H1 (cell line): Measurements from ENCODE around the gene ETS1. TPM values are rescaled to one million over a fixed set of nuclear protein-coding genes. Genes with fewer than 3 reads are reported as not detected.
A peak's percentile ranks its signal among the peaks of the same experiment; 100 is the strongest.

Experiments
- ASH2L ChIP-seq: fragments of 200-600, 300-600 bp; sonication (generic); IDR thresholded peaks from one replicate; pipeline ENCODE4 v1.7.1; 2017; ENCODE audit warnings: low read length
- HDAC6 ChIP-seq: IDR thresholded peaks from one replicate; pipeline ENCODE4 v1.7.1; 2012; ENCODE audit warnings: low read depth, mild to moderate bottlenecking, inconsistent platforms, low read length, moderate library complexity
- RAD21 ChIP-seq, 2 experiments: IDR thresholded peaks in 1 of 2; conservative IDR thresholded peaks in 1 of 2; 2 replicates each; pipeline ENCODE4 v1.6.1; 2011; ENCODE audit warnings: low read depth in 2 of 2, low read length in 2 of 2, improper control_type of control experiment in 1 of 2, inconsistent platforms in 1 of 2, mild to moderate bottlenecking in 1 of 2, moderate library complexity in 1 of 2
- SIN3A ChIP-seq, 2 experiments: IDR thresholded peaks in 1 of 2; conservative IDR thresholded peaks in 1 of 2; 2 replicates each; pipeline ENCODE4 v1.6.1; 2011 to 2012; ENCODE audit warnings: low read length in 2 of 2, improper control_type of control experiment in 1 of 2, low read depth in 1 of 2, mild to moderate bottlenecking in 1 of 2
- SIRT6 ChIP-seq: IDR thresholded peaks from one replicate; pipeline ENCODE4 v1.7.1; 2012; ENCODE audit warnings: low read length, inconsistent platforms
- SIX5 ChIP-seq: IDR thresholded peaks from 2 replicates; pipeline ENCODE4 v1.6.1; 2011; ENCODE audit warnings: mild to moderate bottlenecking, low read depth, low read length
- polyA plus RNA-seq, 7 experiments: library from polyadenylated mRNA; depleted of rRNA in 3 of 7; stranded (reverse) in 5 of 7; unstranded in 2 of 7; fragments of >200 nt in 5 of 7; fragments of 200-250 nt in 2 of 7; gene quantifications; 1 replicate in 5 of 7; 2 replicates in 1 of 7; 4 replicates in 1 of 7; pipeline versions ENCODE4 v1.2.1 to v1.2.3, GENCODE V29; 2011 to 2013; ENCODE audit warnings: missing spikeins in 2 of 7, mixed read lengths in 2 of 7
- total RNA-seq: library from RNA; stranded (reverse); fragmentation: NEBNext Ultra II Directional; extraction: Animal tissue kit (Norgen Biotek cat#: 25700); gene quantifications from 2 replicates; pipeline ENCODE4 v1.2.1, GENCODE V29; 2021

ETS1 gene
- total and polyA plus RNA-seq, 2 of the 8 experiments (the other 6 are each of a cell fraction or from before 2014, with no cell fraction given) = 10.0 to 35.3 TPM

DNA sequence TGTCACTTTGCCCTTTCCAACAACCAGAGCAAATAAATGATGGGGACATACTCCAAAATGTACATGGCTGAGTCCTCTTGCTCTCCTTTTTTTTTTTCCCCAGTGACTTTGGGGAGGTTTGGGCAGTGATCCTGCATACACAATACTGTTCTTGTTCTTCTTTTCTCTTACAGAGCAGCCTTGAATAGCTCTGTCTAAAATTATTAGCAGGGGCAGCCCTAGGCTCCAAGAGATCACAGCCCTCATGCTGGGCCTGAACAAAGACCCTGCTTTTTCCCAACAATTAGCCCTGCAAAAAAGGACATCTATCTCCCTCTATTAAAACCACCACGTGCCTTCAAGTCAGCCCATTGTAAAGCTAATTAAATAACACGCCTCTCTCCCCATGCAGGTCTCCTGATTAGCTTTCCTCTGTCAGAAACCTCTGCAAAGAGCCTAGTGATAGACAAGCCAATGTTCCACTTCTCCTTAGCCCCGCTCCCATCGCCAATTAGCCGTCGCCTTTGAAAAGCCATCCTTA lies 54.7 kb downstream of the ETS1 start (continued):
- TF ChIP-seq SIN3A (conservative IDR thresholded peaks at IDR 0.05 in 1 of 2, IDR thresholded peaks at IDR 0.05 in 1 of 2; ENCODE audit: low read depth in 1 of 2, low read length in 2 of 2) (peak; percentile 77 to 81; a peak in 2 of 4 replicates), HDAC6 (no peak), SIRT6 (no peak), ASH2L (peak; percentile 35), SIX5 (no peak), RAD21 (IDR thresholded peaks at IDR 0.05 in 1 of 2, conservative IDR thresholded peaks at IDR 0.05 in 1 of 2; ENCODE audit: low read depth in 2 of 2, low read length in 2 of 2) (no peak)
- TF ChIP-seq, all 59 proteins: peak for 11
